ENCODE measurements around the gene TTC39A.

The TTC39A gene

DNA sequence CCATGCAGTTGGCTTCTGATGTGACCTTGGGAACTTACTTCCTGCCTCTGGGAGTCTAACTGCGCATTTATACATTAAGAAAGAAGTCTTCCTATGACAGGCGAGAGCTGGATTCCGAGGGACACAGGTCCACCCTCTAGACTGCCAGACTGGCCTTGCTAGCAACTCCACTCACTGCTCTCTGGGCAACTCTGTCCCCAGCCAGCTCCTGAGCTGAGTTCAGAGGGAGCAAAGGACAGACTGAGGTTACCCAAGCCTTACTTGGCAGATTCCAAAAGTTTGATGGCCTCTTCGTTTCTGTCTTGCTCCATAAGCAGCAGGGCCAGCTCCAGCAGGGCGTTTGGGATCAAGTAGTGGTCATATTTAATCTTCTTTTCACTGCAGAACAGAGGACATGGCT lies 41.8 kb downstream of the TTC39A start:
- no peak for TF ChIP-seq EZH2 (IDR thresholded peaks at IDR 0.05; ENCODE audit: borderline replicate concordance, low read length)
- TF ChIP-seq, protein P1, sequence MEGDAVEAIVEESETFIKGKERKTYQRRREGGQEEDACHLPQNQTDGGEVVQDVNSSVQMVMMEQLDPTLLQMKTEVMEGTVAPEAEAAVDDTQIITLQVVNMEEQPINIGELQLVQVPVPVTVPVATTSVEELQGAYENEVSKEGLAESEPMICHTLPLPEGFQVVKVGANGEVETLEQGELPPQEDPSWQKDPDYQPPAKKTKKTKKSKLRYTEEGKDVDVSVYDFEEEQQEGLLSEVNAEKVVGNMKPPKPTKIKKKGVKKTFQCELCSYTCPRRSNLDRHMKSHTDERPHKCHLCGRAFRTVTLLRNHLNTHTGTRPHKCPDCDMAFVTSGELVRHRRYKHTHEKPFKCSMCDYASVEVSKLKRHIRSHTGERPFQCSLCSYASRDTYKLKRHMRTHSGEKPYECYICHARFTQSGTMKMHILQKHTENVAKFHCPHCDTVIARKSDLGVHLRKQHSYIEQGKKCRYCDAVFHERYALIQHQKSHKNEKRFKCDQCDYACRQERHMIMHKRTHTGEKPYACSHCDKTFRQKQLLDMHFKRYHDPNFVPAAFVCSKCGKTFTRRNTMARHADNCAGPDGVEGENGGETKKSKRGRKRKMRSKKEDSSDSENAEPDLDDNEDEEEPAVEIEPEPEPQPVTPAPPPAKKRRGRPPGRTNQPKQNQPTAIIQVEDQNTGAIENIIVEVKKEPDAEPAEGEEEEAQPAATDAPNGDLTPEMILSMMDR (IDR thresholded peaks at IDR 0.05; ENCODE audit: low read length): no peak
- H3K4me1 ChIP-seq (ENCODE audit: insufficient read depth, low read length, severe bottlenecking): no peaks in the 10 kb centered on the region
- no peaks in the 10 kb centered on the region for H4K20me1 ChIP-seq (ENCODE audit: insufficient read depth, low read length)
- no peak overlapping the region for H2AFZ ChIP-seq (ENCODE audit: low read length)
- no peak overlapping the region for H3K4me2 ChIP-seq (ENCODE audit: low read length)
- no peak overlapping the region for H3K4me3 ChIP-seq (ENCODE audit: low read depth, low read length, poor library complexity, severe bottlenecking)
- no peaks in the 10 kb centered on the region for H3K9me2 ChIP-seq (ENCODE audit: low read depth, low read length)
- no peaks in the 10 kb centered on the region for H3K9me3 ChIP-seq (ENCODE audit: low read length)
- no peaks in the 10 kb centered on the region for H3K36me3 ChIP-seq (ENCODE audit: insufficient read depth, low read length)
- H3K79me2 ChIP-seq (ENCODE audit: insufficient read depth, low read length): no peaks in the 10 kb centered on the region
- no peaks in the 10 kb centered on the region for H3F3A ChIP-seq (ENCODE audit: insufficient read depth, low read length)
- peaks cover 7% of the 10 kb centered on the region; the same call in 1 of the 2 replicates for H3K27me3 ChIP-seq (ENCODE audit: insufficient read depth, low read length)
- H3K27ac ChIP-seq (ENCODE audit: low read depth, low read length, poor library complexity, severe bottlenecking): no peak overlapping the region
- H3K9ac ChIP-seq (ENCODE audit: low read length): no peak overlapping the region

DNA sequence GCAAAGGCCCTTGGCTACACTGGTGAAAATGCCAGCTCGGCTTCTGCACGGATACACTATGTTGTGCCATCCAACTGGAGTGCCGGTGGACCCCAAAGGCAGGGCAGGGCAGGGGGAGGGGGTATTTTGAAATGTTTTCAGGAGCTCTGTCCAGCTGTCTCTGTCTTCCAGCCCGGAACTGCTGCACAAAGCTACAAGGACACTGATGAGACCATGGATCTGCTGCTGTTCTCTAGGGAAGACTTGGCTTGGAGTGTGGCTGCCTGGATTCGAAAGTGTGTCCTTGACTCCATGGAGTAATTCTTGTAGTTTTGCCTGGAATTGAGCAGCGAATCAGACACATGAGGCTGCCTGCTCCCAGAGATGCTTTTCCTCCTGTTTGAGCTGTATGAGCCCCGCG lies 42.4 kb downstream of the TTC39A start:
- no peak for TF ChIP-seq EZH2 (IDR thresholded peaks at IDR 0.05; ENCODE audit: borderline replicate concordance, low read length)
- TF ChIP-seq, protein P1 (IDR thresholded peaks at IDR 0.05; ENCODE audit: low read length): no peak
- no peaks in the 10 kb centered on the region for H3K79me2 ChIP-seq (ENCODE audit: insufficient read depth, low read length)
- no peak overlapping the region for H2AFZ ChIP-seq (ENCODE audit: low read length)
- H3K27me3 ChIP-seq (ENCODE audit: insufficient read depth, low read length): peaks cover 7% of the 10 kb centered on the region; the same call in 1 of the 2 replicates
- H3K27ac ChIP-seq (ENCODE audit: low read depth, low read length, poor library complexity, severe bottlenecking): no peak overlapping the region
- no peaks in the 10 kb centered on the region for H3F3A ChIP-seq (ENCODE audit: insufficient read depth, low read length)
- no peaks in the 10 kb centered on the region for H3K9me2 ChIP-seq (ENCODE audit: low read depth, low read length)
- no peak overlapping the region for H3K4me2 ChIP-seq (ENCODE audit: low read length)
- H4K20me1 ChIP-seq (ENCODE audit: insufficient read depth, low read length): no peaks in the 10 kb centered on the region
- no peaks in the 10 kb centered on the region for H3K36me3 ChIP-seq (ENCODE audit: insufficient read depth, low read length)
- H3K9ac ChIP-seq (ENCODE audit: low read length): no peak overlapping the region
- no peak overlapping the region for H3K4me3 ChIP-seq (ENCODE audit: low read depth, low read length, poor library complexity, severe bottlenecking)
- no peaks in the 10 kb centered on the region for H3K9me3 ChIP-seq (ENCODE audit: low read length)
- H3K4me1 ChIP-seq (ENCODE audit: insufficient read depth, low read length, severe bottlenecking): no peaks in the 10 kb centered on the region

DNA sequence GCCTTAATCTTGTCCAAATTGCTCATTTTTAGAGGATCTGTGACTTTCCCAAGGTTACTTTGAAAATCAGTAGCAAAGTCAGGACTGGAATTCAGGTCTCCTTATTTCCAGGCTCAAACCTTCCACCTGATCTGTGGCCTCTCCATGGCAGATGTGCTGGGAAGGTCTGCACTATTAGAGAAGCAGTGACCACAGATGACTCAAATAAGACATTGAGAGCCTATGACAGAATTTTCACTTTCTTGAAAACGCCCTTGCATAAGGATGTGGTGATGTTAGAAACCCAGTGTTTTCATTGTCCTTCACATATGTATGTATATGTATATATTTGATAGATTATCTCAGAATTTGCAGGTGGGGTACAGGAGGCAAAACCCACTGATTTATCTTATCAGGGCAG lies 45.3 kb downstream of the TTC39A start:
- no peak overlapping the region for H3K4me2 ChIP-seq (ENCODE audit: low read length)
- no peak overlapping the region for H2AFZ ChIP-seq (ENCODE audit: low read length)
- no peaks in the 10 kb centered on the region for H4K20me1 ChIP-seq (ENCODE audit: insufficient read depth, low read length)
- no peaks in the 10 kb centered on the region for H3K79me2 ChIP-seq (ENCODE audit: insufficient read depth, low read length)
- no peaks in the 10 kb centered on the region for H3K36me3 ChIP-seq (ENCODE audit: insufficient read depth, low read length)
- TF ChIP-seq, protein P1 (IDR thresholded peaks at IDR 0.05; ENCODE audit: low read length): no peak
- no peak for TF ChIP-seq EZH2 (IDR thresholded peaks at IDR 0.05; ENCODE audit: borderline replicate concordance, low read length)
- H3F3A ChIP-seq (ENCODE audit: insufficient read depth, low read length): no peaks in the 10 kb centered on the region
- H3K9ac ChIP-seq (ENCODE audit: low read length): no peak overlapping the region
- H3K9me3 ChIP-seq (ENCODE audit: low read length): no peaks in the 10 kb centered on the region
- no peak overlapping the region for H3K4me3 ChIP-seq (ENCODE audit: low read depth, low read length, poor library complexity, severe bottlenecking)
- H3K27me3 ChIP-seq (ENCODE audit: insufficient read depth, low read length): peaks cover 7% of the 10 kb centered on the region; the same call in 1 of the 2 replicates
- H3K9me2 ChIP-seq (ENCODE audit: low read depth, low read length): no peaks in the 10 kb centered on the region
- H3K4me1 ChIP-seq (ENCODE audit: insufficient read depth, low read length, severe bottlenecking): no peaks in the 10 kb centered on the region
- no peak overlapping the region for H3K27ac ChIP-seq (ENCODE audit: low read depth, low read length, poor library complexity, severe bottlenecking)
